ENCODE measurements around the gene MAPKBP1. TPM values are rescaled to one million over a fixed set of nuclear protein-coding genes. Genes with fewer than 3 reads are reported as not detected.

MAPKBP1 gene
- total and polyA plus RNA-seq, 12 donors = 3.4 to 27.2 (median 13.3) TPM

GRCh38 chr15:41819455-41820050, 45.3 kb downstream of the MAPKBP1 start:
- TF ChIP-seq, protein P1, sequence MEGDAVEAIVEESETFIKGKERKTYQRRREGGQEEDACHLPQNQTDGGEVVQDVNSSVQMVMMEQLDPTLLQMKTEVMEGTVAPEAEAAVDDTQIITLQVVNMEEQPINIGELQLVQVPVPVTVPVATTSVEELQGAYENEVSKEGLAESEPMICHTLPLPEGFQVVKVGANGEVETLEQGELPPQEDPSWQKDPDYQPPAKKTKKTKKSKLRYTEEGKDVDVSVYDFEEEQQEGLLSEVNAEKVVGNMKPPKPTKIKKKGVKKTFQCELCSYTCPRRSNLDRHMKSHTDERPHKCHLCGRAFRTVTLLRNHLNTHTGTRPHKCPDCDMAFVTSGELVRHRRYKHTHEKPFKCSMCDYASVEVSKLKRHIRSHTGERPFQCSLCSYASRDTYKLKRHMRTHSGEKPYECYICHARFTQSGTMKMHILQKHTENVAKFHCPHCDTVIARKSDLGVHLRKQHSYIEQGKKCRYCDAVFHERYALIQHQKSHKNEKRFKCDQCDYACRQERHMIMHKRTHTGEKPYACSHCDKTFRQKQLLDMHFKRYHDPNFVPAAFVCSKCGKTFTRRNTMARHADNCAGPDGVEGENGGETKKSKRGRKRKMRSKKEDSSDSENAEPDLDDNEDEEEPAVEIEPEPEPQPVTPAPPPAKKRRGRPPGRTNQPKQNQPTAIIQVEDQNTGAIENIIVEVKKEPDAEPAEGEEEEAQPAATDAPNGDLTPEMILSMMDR (IDR thresholded peaks at IDR 0.05) = no peak
- H3K4me1 ChIP-seq = no peaks in the 10 kb centered on the region
- peaks cover 0 to 100% (median 34%) of the 10 kb centered on the region in 9 donors for H3K36me3 ChIP-seq
- no peak overlapping the region for H3K27ac ChIP-seq
- H3K4me3 ChIP-seq = no peak overlapping the region
- no peaks in the 10 kb centered on the region for H3K27me3 ChIP-seq
- ATAC-seq (no peak), DNase-seq (no peak)
- WGBS, 2 donors = 93% methylated on average over 9 of the region's 9 CpGs
- H3K9me3 ChIP-seq = no peaks in the 10 kb centered on the region
- intact Hi-C loops (cut with DNase I) = loop anchor here in 7 of 10 donors (10.0 kb wide), 6 partner anchors 125 to 355 kb away; partner anchors contain the start of genes EHD4 (in 3 of the 7) and TYRO3 (in 2 of the 7)

DNA sequence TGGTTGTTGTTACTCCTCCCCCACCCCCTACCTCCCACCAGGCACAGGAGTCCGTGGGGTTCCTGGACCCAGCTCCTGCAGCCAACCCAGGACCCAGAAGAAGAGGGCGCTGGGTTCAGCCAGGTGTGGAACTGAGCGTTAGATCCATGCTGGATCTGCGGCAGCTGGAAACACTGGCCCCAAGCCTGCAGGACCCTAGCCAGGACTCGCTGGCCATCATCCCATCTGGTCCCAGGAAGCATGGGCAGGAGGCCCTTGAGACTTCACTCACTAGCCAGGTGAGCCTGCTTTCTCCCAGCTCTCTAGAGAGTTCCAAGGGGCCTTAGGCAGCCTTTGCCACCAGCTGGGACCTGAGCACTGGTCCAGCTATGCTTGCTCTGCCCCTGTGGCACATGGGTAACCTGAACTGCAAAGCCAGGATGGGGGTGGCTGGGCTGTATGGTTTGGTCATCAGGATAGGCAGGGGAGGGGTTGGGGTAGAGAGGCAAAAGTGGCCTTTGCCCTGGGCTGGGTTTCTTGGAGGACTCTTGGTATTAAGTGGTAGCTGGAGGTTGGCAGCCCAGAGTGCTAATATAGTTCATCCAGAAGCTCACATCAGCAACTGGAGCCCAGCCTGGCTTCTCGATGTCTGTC, 46.6 kb downstream of the MAPKBP1 start:
- no peak overlapping the region for H3K4me3 ChIP-seq
- 83 to 86% methylated on average over 6 of the region's 6 CpGs for WGBS, 2 donors
- H3K27ac ChIP-seq = no peak overlapping the region
- intact Hi-C loops (cut with DNase I) = loop anchor here in 3 of 10 donors (10.0 kb wide), 1 partner anchor 154 kb away; the partner anchor contains the start of gene EHD4 (in 3 of the 3)
- H3K4me1 ChIP-seq = no peaks in the 10 kb centered on the region
- peaks cover 0 to 96% (median 34%) of the 10 kb centered on the region in 9 donors for H3K36me3 ChIP-seq
- no peak for ATAC-seq
- H3K27me3 ChIP-seq = no peaks in the 10 kb centered on the region
- no peaks in the 10 kb centered on the region for H3K9me3 ChIP-seq
- TF ChIP-seq, protein P1 (IDR thresholded peaks at IDR 0.05) = no peak
- no peak for DNase-seq

DNA sequence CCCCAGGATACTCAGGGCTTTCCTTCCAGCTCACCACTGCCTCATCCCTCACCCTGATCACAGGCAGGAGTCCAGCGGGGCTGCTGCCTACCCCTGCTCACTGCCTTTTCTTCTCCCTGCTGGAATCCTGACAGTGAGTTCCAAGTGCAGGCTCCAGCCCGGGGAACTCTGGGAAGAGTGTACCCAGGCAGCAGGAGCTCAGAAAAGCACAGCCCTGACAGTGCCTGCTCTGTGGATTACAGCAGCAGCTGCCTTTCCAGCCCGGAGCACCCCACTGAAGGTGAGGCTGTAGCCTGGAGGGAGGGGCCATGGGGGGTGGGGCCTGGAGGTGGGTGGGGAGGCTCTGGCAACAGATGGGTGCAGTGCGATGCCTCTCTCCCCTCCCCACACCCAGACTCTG, 47.5 kb downstream of the MAPKBP1 start:
- H3K4me1 ChIP-seq = no peaks in the 10 kb centered on the region
- ATAC-seq = no peak
- H3K36me3 ChIP-seq = peaks cover 0 to 87% (median 31%) of the 10 kb centered on the region in 9 donors
- DNase-seq = no peak
- no peaks in the 10 kb centered on the region for H3K27me3 ChIP-seq
- TF ChIP-seq, protein P1 (IDR thresholded peaks at IDR 0.05) = no peak
- no peaks in the 10 kb centered on the region for H3K9me3 ChIP-seq
- H3K27ac ChIP-seq = no peak overlapping the region
- WGBS, 2 donors = 86 to 92% methylated on average over 4 of the region's 4 CpGs
- H3K4me3 ChIP-seq = no peak overlapping the region
- intact Hi-C loops (cut with DNase I) = loop anchor here in 3 of 10 donors (10.0 kb wide), 1 partner anchor 153 kb away; the partner anchor contains the start of gene EHD4 (in 3 of the 3)

DNA sequence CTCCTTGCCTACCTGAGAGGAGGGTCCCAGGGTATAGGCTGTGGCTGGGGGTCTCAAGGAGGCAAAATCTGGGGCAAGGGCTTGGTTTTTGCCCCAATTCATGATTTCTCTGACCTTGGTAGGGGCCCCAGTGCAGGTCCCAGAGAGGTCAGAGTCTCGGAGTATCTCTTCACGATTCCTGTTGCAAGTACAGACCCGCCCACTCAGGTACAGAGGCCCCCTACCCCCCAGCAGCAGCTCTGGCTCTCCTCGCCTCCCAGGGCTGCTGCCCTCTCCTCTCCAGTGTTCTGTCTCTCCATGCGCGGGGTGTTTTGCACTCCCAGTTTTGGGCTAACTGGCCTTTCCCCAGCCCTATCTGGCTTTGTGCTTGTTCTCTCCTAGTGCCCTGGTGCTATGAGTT, 48.2 kb downstream of the MAPKBP1 start:
- H3K27ac ChIP-seq = no peak overlapping the region
- no peaks in the 10 kb centered on the region for H3K27me3 ChIP-seq
- WGBS, 2 donors = 93 to 94% methylated on average over 6 of the region's 6 CpGs
- no peak for DNase-seq
- intact Hi-C loops (cut with DNase I) = loop anchor here in 3 of 10 donors (10.0 kb wide), 1 partner anchor 152 kb away; the partner anchor contains the start of gene EHD4 (in 3 of the 3)
- no peak for ATAC-seq
- TF ChIP-seq, protein P1 (IDR thresholded peaks at IDR 0.05) = no peak
- H3K36me3 ChIP-seq = peaks cover 0 to 81% (median 25%) of the 10 kb centered on the region in 9 donors
- H3K4me1 ChIP-seq = peaks cover 0 to 6% (median 4%) of the 10 kb centered on the region in 9 donors
- H3K9me3 ChIP-seq = no peaks in the 10 kb centered on the region
- no peak overlapping the region for H3K4me3 ChIP-seq

Measured in heart right ventricle (tissue), 16 donors.